ENCODE results near the gene DVL3.

DNA sequence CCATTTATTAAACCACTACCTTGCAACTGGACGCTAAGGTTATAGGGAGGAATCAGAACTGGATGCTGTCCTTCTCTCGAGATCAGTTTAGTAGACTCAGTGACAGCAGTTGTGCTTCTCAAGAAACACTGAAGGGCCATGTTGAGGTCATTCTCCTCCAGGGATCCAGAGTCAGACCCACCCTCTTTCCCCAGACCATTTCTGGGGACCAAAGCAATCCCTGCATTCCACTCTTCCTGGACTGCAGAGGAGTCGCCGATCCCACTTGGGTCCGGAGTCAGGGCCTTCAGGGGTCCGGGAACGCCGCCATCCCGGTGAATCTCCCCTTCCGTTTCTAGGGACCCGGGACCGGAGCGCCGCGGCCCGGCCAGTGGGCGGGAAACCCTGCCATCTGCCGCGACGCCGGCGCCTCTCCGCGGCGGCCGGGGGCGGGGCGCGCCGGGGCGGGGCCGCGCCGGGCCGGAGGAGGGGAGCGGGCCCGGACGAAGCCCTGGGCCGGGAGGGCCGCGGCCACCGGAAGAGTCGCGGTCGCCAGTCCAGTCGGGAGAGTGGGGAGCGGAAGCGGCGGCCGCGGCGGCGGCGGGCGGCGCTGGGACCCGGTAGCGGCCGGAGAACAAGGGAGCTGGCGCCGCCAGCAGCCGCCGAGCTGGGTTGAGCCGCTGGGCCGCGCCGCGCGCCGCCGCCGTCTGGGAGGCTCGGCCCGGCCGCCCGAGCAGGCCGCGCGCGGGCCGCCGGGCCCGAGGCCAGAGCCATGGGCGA, at the start of gene DVL3:
- TF ChIP-seq CTCF (IDR thresholded peaks at IDR 0.05; ENCODE audit: low read length) (no peak), EZH2 (optimal IDR thresholded peaks at IDR 0.05; ENCODE audit: low read depth, low read length) (no peak)

All from MM.1S (cell line).